IPS-18c (cell line): ENCODE measurements around the gene KL.

ENCODE experiments used
- H3K4me3 ChIP-seq: 2 replicates; pipeline ENCODE4 v1.7.0; 2013; ENCODE audit warnings: low read depth, mild to moderate bottlenecking, low read length, moderate library complexity; ENCODE audit not compliant: insufficient read depth
- H3K9me3 ChIP-seq: one replicate; pipeline ENCODE4 v1.6.1; 2013; ENCODE audit warnings: mild to moderate bottlenecking, low read length, moderate library complexity; ENCODE audit not compliant: control insufficient read depth, insufficient read depth

The KL gene

GRCh38 chr13:33057019-33057780 is 41.0 kb downstream of the KL start:
- H3K9me3 ChIP-seq: no peaks in the 10 kb centered on the region
- H3K4me3 ChIP-seq: no peak overlapping the region

- Histone ChIP-seq H3K9me3 (peaks cover 2% of the 10 kb centered on the region), H3K4me3 (no peak overlapping the region)
Measured at GRCh38 chr13:33058776-33059327, 42.6 kb downstream of the KL start.

GRCh38 chr13:33060815-33061214 is 44.6 kb downstream of the KL start:
- H3K4me3 ChIP-seq: no peak overlapping the region
- H3K9me3 ChIP-seq: peaks cover 2% of the 10 kb centered on the region

GRCh38 chr13:33066329-33066728 is 50.1 kb downstream of the KL start:
- H3K9me3 ChIP-seq: peaks cover 2% of the 10 kb centered on the region
- no peak overlapping the region for H3K4me3 ChIP-seq

- Histone ChIP-seq H3K9me3 (no peaks in the 10 kb centered on the region), H3K4me3 (no peak overlapping the region)
Measured at GRCh38 chr13:33069365-33069764, 53.1 kb downstream of the KL start.

GRCh38 chr13:33070713-33071112 is 54.5 kb downstream of the KL start:
- Histone ChIP-seq H3K4me3 (no peak overlapping the region), H3K9me3 (no peaks in the 10 kb centered on the region)

- H3K4me3 ChIP-seq: no peak overlapping the region
- no peaks in the 10 kb centered on the region for H3K9me3 ChIP-seq
Measured at GRCh38 chr13:33072282-33072681, 56.1 kb downstream of the KL start.

GRCh38 chr13:33072759-33073158 is 56.5 kb downstream of the KL start:
- H3K4me3 ChIP-seq: no peak overlapping the region
- H3K9me3 ChIP-seq: no peaks in the 10 kb centered on the region

GRCh38 chr13:33073338-33073737 is 57.1 kb downstream of the KL start:
- Histone ChIP-seq H3K4me3 (no peak overlapping the region), H3K9me3 (no peaks in the 10 kb centered on the region)

GRCh38 chr13:33076001-33076992 is 60.1 kb downstream of the KL start:
- Histone ChIP-seq H3K4me3 (no peak overlapping the region), H3K9me3 (no peaks in the 10 kb centered on the region)

- no peaks in the 10 kb centered on the region for H3K9me3 ChIP-seq
- no peak overlapping the region for H3K4me3 ChIP-seq
Measured at GRCh38 chr13:33078263-33078662, 62.0 kb downstream of the KL start.

- Histone ChIP-seq H3K9me3 (no peaks in the 10 kb centered on the region), H3K4me3 (no peak overlapping the region)
Measured at GRCh38 chr13:33079960-33080359, 63.7 kb downstream of the KL start.

- H3K4me3 ChIP-seq: no peak overlapping the region
- no peaks in the 10 kb centered on the region for H3K9me3 ChIP-seq
Measured at GRCh38 chr13:33080972-33081590, 64.9 kb downstream of the KL start.

GRCh38 chr13:33081666-33082065 is 65.4 kb downstream of the KL start:
- Histone ChIP-seq H3K9me3 (no peaks in the 10 kb centered on the region), H3K4me3 (no peak overlapping the region)

GRCh38 chr13:33083054-33083453 is 66.8 kb downstream of the KL start:
- H3K4me3 ChIP-seq: no peak overlapping the region

GRCh38 chr13:33087091-33087490 is 70.9 kb downstream of the KL start:
- no peaks in the 10 kb centered on the region for H3K9me3 ChIP-seq
- H3K4me3 ChIP-seq: no peak overlapping the region

More at GRCh38 chr13:33083054-33083453, 66.8 kb downstream of the KL start:
- H3K9me3 ChIP-seq: no peaks in the 10 kb centered on the region

GRCh38 chr13:33087790-33088189 is 71.6 kb downstream of the KL start:
- no peak overlapping the region for H3K4me3 ChIP-seq
- no peaks in the 10 kb centered on the region for H3K9me3 ChIP-seq
